Psoas muscle (tissue), 8 donors: ENCODE results near the gene RTTN. TPM values are rescaled to one million over a fixed set of nuclear protein-coding genes. Genes with fewer than 3 reads are reported as not detected.

Experiments
- ATAC-seq, 4 donors: fragments of 200-7000 bp; cut with Tn5 transposase; one replicate each; pipeline ENCODE4 v1.9.1; 2020; ENCODE audit warnings: moderate library complexity in 3 of 4, mild to moderate bottlenecking in 2 of 4
- DNase-seq, 2 donors: peaks; one replicate each; pipeline ENCODE4 v3.0.0-alpha.2; 2020
- H3K27ac ChIP-seq: fragments of 200-600 bp; one replicate; pipeline ENCODE4 v1.8.0; 2022
- H3K27me3 ChIP-seq, 3 donors: fragments of 200-600 bp in 1 of 3; one replicate each; pipeline versions ENCODE4 v1.6.1 to v1.8.0; 2013 to 2022; ENCODE audit warnings: low read length in 2 of 3, mild to moderate bottlenecking in 2 of 3, moderate library complexity in 1 of 3; ENCODE audit not compliant: insufficient read depth in 3 of 3
- H3K36me3 ChIP-seq, 2 donors: fragments of 200-600 bp in 1 of 2; one replicate each; pipeline versions ENCODE4 v1.6.1 to v1.8.0; 2013 to 2022; ENCODE audit warnings: low read depth in 1 of 2, mild to moderate bottlenecking in 1 of 2, moderate library complexity in 1 of 2; ENCODE audit not compliant: insufficient read depth in 1 of 2
- H3K4me1 ChIP-seq: fragments of 200-600 bp; one replicate; pipeline ENCODE4 v1.8.0; 2022
- H3K4me3 ChIP-seq: fragments of 200-600 bp; one replicate; pipeline ENCODE4 v1.8.0; 2022; ENCODE audit warnings: mild to moderate bottlenecking
- H3K9me3 ChIP-seq: fragments of 200-600 bp; one replicate; pipeline ENCODE4 v1.8.0; 2022
- WGBS, 3 donors: extraction: QIAGEN DNeasy Blood & Tissue Kit; methylation state at CpG; one replicate each; pipeline versions ENCODE4 v1.1.6 to v1.1.7; 2013; 5-methylcytosine and 5-hydroxymethylcytosine counted together
- intact Hi-C, 2 donors: fragments of 100-400 bp; cut with DNase I; formaldehyde crosslinking; loops; one replicate each; pipeline versions ENCODE4 v1.11.0 to v1.14.2; 2022
- polyA plus RNA-seq, 3 donors: library from polyadenylated mRNA; stranded (reverse); fragments of 200-250 nt; gene quantifications; one replicate each; pipeline ENCODE4 v1.2.3, GENCODE V29; 2013
- total RNA-seq, 4 donors: library from RNA; stranded (reverse); fragmentation: NEBNext Ultra II Directional in 2 of 4; extraction: Animal tissue kit (Norgen Biotek cat#: 25700) in 2 of 4; gene quantifications; one replicate each; pipeline versions ENCODE4 v1.2.1 to v1.2.4, GENCODE V29; 2021 to 2023
- TF ChIP-seq, protein P1 (sequence below): fragments of 200-600 bp; IDR thresholded peaks from one replicate; pipeline ENCODE4 v1.8.0; 2022; ENCODE audit warnings: antibody characterized with exemption
- donor health status: healthy with polysubstance abuse.
- donor health status: DM: no; HTN: no; CAD: no; lungs with moderate emphysema.
- donor health status: Bipolar disorder and iron deficiency.
- donor health status: healthy.
- donor health status: DM: yes; HTN: yes; CAD: no.
- donor health status: DM: no; HTN: no; CAD: no.
- donor health status: DM: no; HTN: no; CAD: no.
- donor health status: DM: yes; HTN: yes; CAD: no.

The RTTN gene
- total and polyA plus RNA-seq, 7 donors: 1.6 to 7.1 (median 3.9) TPM

DNA sequence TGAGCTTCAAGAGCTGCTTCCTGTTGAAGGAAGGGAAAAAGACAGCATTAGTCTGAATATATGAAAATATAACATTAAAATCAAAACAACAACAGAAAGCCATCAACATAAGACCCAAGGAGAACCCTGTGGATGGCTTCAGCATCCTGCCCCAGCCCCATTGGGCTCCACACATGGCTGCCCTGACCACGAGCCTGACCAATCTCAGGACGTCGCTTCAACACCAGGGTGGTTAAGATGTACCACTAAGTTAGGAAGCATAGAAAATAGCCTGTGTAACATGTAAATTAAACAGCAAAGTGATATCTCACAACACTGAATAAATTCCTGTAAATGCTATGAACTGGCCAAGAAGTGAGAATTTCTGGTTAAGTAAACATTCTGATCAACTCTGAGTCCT, 180.7 kb downstream of the RTTN start:
- intact Hi-C loops: no loop called here
- no peaks in the 10 kb centered on the region for H3K9me3 ChIP-seq
- no peak overlapping the region for H3K4me3 ChIP-seq
- H3K27me3 ChIP-seq: no peaks in the 10 kb centered on the region
- TF ChIP-seq, protein P1, sequence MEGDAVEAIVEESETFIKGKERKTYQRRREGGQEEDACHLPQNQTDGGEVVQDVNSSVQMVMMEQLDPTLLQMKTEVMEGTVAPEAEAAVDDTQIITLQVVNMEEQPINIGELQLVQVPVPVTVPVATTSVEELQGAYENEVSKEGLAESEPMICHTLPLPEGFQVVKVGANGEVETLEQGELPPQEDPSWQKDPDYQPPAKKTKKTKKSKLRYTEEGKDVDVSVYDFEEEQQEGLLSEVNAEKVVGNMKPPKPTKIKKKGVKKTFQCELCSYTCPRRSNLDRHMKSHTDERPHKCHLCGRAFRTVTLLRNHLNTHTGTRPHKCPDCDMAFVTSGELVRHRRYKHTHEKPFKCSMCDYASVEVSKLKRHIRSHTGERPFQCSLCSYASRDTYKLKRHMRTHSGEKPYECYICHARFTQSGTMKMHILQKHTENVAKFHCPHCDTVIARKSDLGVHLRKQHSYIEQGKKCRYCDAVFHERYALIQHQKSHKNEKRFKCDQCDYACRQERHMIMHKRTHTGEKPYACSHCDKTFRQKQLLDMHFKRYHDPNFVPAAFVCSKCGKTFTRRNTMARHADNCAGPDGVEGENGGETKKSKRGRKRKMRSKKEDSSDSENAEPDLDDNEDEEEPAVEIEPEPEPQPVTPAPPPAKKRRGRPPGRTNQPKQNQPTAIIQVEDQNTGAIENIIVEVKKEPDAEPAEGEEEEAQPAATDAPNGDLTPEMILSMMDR: no peak
- 96 to 98% (median 98%) methylated on average over 3 of the region's 3 CpGs for WGBS, 3 donors
- no peak for ATAC-seq
- H3K27ac ChIP-seq: no peak overlapping the region
- no peaks in the 10 kb centered on the region for H3K4me1 ChIP-seq
- DNase-seq: no peak
- H3K36me3 ChIP-seq: peaks cover 2 to 72% of the 10 kb centered on the region in 2 donors

DNA sequence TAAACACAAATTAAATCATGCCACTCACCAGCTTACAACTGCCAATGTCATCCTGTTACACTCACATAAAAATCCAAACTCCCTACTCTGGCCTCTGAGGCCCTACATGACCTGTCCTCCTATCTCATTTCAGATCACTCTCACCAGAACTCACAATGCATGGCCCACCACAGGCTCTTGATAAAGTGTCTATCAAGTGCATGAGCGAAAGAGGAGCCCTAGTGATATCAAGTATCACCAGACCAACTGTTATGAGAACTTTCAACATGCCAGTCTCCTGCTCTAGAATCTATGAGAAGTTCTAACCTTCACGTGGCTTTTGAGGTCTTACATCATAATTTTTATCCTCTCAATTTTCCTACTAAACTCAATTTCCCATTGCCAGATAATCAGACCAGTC, 181.4 kb downstream of the RTTN start:
- H3K27me3 ChIP-seq: no peaks in the 10 kb centered on the region
- ATAC-seq (no peak), DNase-seq (no peak)
- WGBS, 3 donors: 78 to 80% (median 79%) methylated on average over 2 of the region's 2 CpGs
- H3K27ac ChIP-seq: no peak overlapping the region
- TF ChIP-seq, protein P1: no peak
- no peaks in the 10 kb centered on the region for H3K4me1 ChIP-seq
- no peak overlapping the region for H3K4me3 ChIP-seq
- H3K36me3 ChIP-seq: peaks cover 2 to 65% of the 10 kb centered on the region in 2 donors
- no peaks in the 10 kb centered on the region for H3K9me3 ChIP-seq
- intact Hi-C loops: no loop called here

DNA sequence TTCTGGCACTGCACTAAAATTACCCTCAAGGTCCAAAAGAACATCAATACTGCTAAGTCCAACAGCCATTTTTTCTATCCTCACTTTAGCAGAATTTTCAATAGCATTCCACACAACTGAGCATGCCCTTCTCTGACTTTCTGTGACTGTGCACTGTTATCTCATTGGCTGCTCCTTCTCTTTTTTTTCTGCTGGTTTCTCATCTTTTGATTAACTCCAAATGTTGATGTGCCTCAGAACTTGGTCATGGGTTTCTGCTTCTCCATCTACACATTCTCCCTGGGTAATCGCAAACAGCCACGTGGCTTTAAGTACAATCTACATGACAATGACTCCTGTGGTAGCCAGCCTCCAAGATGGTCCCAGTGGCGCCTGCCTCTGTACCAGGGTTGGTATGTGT, 182.9 kb downstream of the RTTN start:
- ATAC-seq (no peak), DNase-seq (no peak)
- TF ChIP-seq, protein P1: no peak
- H3K27ac ChIP-seq: no peak overlapping the region
- H3K9me3 ChIP-seq: no peaks in the 10 kb centered on the region
- H3K36me3 ChIP-seq: peaks cover 2 to 64% of the 10 kb centered on the region in 2 donors
- no peak overlapping the region for H3K4me3 ChIP-seq
- H3K27me3 ChIP-seq: no peaks in the 10 kb centered on the region
- no peaks in the 10 kb centered on the region for H3K4me1 ChIP-seq
- 95 to 99% (median 97%) methylated on average over 3 of the region's 3 CpGs for WGBS, 3 donors
- intact Hi-C loops: no loop called here

DNA sequence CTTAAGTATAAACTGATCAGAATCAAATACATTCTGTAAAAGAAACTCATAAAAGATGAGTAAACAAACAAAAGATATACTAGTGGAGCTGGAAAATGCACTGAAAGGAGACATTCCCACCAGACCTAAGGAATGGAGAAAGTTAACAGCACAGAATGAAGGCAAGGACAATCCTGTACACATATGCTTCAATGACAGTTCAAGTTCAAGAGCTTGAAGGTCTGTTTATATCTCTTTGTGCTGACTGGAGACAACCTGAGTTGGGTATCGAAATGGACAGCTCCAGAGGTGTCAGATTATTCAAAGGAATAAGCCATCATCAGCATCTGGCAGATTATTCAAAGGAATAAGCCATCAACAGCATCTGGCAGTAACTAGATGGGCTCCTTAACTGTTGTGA, 184.0 kb downstream of the RTTN start:
- intact Hi-C loops: no loop called here
- no peak overlapping the region for H3K4me3 ChIP-seq
- no peaks in the 10 kb centered on the region for H3K27me3 ChIP-seq
- no peak for ATAC-seq
- 86 to 100% (median 94%) methylated on average over 1 of the region's 1 CpG for WGBS, 3 donors
- H3K4me1 ChIP-seq: no peaks in the 10 kb centered on the region
- no peak for DNase-seq
- H3K27ac ChIP-seq: no peak overlapping the region
- H3K9me3 ChIP-seq: no peaks in the 10 kb centered on the region
- TF ChIP-seq, protein P1: no peak
- H3K36me3 ChIP-seq: peaks cover 2 to 73% of the 10 kb centered on the region in 2 donors

DNA sequence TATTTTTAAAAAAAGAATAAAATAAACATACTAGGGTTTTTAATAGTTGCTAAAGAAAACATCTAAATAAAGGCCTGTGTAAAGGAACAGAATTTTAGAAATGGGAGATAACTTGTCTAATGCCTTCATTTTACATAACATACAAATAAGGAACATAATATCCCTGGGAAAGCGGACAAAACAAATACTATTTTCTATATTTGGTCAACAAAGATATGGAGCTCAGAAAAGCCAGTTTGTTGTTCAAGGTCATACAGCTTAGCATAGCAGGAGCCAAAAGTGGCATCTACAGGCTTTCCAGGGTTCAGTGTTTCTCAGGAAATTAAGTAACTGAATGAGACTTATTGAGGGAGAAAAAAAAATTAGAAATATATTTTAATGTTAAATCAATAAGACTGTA, 184.4 kb downstream of the RTTN start:
- Histone ChIP-seq H3K9me3 (no peaks in the 10 kb centered on the region), H3K36me3 (peaks cover 2 to 75% of the 10 kb centered on the region in 2 donors), H3K27me3 (no peaks in the 10 kb centered on the region), H3K27ac (no peak overlapping the region), H3K4me3 (no peak overlapping the region), H3K4me1 (no peaks in the 10 kb centered on the region)
- DNase-seq: no peak
- ATAC-seq: no peak
- intact Hi-C loops: no loop called here
- 90 to 97% (median 92%) methylated on average over 1 of the region's 1 CpG for WGBS, 3 donors
- TF ChIP-seq, protein P1: no peak
